Urinary bladder (tissue), 4 donors: ENCODE data around the gene DHX32. TPM values are rescaled to one million over a fixed set of nuclear protein-coding genes. Genes with fewer than 3 reads are reported as not detected.
A peak's percentile ranks its signal among the peaks of the same experiment; 100 is the strongest.

Experiments used
- DNase-seq: peaks from one replicate; pipeline ENCODE4 v3.0.0-alpha.2; 2015; ENCODE audit errors: extremely low spot score
- H3K27ac ChIP-seq: one replicate; pipeline ENCODE4 v1.5.1; 2013; ENCODE audit warnings: low read depth, mild to moderate bottlenecking, moderate library complexity
- H3K36me3 ChIP-seq: one replicate; pipeline ENCODE4 v1.6.1; 2013; ENCODE audit warnings: mild to moderate bottlenecking, moderate library complexity; ENCODE audit not compliant: insufficient read depth
- H3K4me1 ChIP-seq: one replicate; pipeline ENCODE4 v1.6.1; 2013; ENCODE audit warnings: mild to moderate bottlenecking, moderate library complexity; ENCODE audit not compliant: insufficient read depth
- H3K4me3 ChIP-seq: one replicate; pipeline ENCODE4 v1.5.1; 2013; ENCODE audit warnings: low read depth, low read length
- WGBS: extraction: QIAGEN DNeasy Blood & Tissue Kit; methylation state at CpG from one replicate; pipeline ENCODE4 v1.1.7; 2013; 5-methylcytosine and 5-hydroxymethylcytosine counted together
- polyA plus RNA-seq: library from polyadenylated mRNA; stranded (reverse); fragments of 200-250 nt; gene quantifications from one replicate; pipeline ENCODE4 v1.2.3, GENCODE V29; 2013
- total RNA-seq: library from RNA; depleted of rRNA; stranded (reverse); fragments of >200 nt; gene quantifications from one replicate; pipeline ENCODE4 v1.2.3, GENCODE V29; 2014
- donor health status: healthy with polysubstance abuse.
- donor health status: healthy.

The DHX32 gene
- total and polyA plus RNA-seq, 2 donors: 15.8 to 30.2 TPM

GRCh38 chr10:125848857-125849256, 32.2 kb downstream of the DHX32 start:
- Histone ChIP-seq H3K27ac (no peak overlapping the region), H3K36me3 (peaks cover 2% of the 10 kb centered on the region)

DNA sequence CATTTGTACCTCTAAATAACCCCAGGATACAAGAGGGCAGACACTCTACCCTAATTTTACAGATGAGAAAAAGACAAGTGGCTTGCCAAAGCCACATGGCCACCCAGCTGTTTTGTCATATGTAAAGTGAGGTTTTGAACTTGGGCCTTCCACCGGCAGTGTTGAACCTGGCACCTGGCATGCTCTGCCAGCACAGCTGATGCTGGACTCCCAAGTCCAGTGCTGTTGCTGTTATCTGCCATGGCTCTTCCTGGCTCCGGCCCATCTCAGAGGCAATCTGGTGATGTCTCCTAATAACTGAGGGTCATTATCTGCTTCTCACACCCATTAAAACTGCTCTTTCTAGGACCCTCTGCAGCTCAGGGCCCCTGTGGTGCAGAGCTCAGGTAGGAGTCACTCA, 32.7 kb downstream of the DHX32 start:
- peaks cover 2% of the 10 kb centered on the region for H3K36me3 ChIP-seq

More at GRCh38 chr10:125848857-125849256, 32.2 kb downstream of the DHX32 start:
- 90% methylated on average over 2 of the region's 2 CpGs for WGBS
- no peaks in the 10 kb centered on the region for H3K4me1 ChIP-seq
- DNase-seq: no peak
- no peak overlapping the region for H3K4me3 ChIP-seq

DNA sequence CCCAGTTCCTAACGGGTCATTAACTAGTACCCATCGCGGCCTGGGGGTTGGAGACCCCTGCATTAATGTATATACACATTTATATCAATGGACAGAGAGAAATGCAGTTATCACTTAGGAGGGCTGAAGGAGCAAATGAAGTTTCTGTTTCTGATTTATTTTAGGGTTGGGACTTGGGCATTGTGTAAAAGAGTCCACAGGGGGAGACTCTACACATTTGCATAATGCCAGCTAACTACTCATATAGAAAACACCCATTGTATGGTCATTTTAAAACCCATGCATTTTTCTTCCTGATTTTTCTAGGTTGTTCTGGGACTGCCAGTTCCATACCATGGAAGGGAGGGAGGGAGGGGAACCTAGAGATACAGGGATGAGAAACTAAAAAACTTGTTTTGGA, 34.2 kb downstream of the DHX32 start:
- WGBS: 93% methylated on average over 3 of the region's 3 CpGs
- no peak for DNase-seq
- Histone ChIP-seq H3K4me3 (no peak overlapping the region), H3K27ac (no peak overlapping the region), H3K4me1 (no peaks in the 10 kb centered on the region), H3K36me3 (peaks cover 2% of the 10 kb centered on the region)

More for the DNA sequence above, 32.7 kb downstream of the DHX32 start:
- H3K27ac ChIP-seq: no peak overlapping the region
- H3K4me1 ChIP-seq: no peaks in the 10 kb centered on the region
- no peak for DNase-seq
- WGBS: 97% methylated on average over 2 of the region's 2 CpGs
- no peak overlapping the region for H3K4me3 ChIP-seq

DNA sequence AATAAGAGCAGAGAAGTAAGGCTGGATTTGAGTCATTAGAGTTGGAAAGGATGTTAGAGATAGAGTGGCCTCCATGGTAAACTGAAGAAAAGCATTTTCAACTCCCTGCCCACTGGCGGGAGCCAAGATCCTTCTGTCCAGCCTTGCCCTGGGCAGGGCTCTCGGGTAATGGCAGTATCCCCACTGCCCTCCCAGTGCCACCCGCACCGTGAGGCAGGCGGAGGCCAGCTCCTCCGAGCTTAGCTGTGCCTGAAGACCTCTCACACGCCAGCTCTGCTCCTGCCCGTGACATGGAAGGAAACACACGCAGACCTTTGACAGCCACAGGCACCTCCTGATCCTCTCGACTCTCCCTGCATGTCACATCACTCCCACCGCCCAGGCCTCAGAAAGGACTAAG, 35.5 kb downstream of the DHX32 start:
- Histone ChIP-seq H3K27ac (no peak overlapping the region), H3K4me1 (no peaks in the 10 kb centered on the region), H3K4me3 (no peak overlapping the region), H3K36me3 (peaks cover 2% of the 10 kb centered on the region)
- DNase-seq: no peak
- WGBS: 94% methylated on average over 11 of the region's 11 CpGs

DNA sequence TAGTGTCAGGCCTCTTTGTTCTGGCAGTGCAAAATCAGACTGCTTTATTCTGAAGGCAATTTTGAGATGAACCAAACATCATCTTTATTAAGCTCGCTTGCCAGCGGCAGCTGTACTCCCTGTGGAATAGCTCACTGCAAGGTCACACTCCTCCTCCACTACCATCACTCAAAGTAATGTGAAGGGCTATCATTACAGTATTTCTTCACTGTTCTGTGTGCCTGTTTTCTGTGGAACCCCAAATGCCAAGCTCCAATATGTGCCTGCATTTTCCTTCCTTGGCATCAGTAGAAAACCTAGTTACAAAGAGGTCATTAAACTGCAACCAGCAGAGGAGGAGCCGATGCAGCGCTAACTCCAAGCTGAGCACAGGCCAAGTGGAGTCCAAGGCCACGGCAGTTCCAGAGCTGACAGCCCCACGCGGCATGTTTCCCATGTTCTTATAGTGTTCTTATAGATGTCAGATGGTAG, 36.3 kb downstream of the DHX32 start:
- 77% methylated on average over 7 of the region's 7 CpGs for WGBS
- H3K4me1 ChIP-seq: no peaks in the 10 kb centered on the region
- no peak overlapping the region for H3K27ac ChIP-seq
- no peak overlapping the region for H3K4me3 ChIP-seq
- no peak for DNase-seq
- H3K36me3 ChIP-seq: peaks cover 2% of the 10 kb centered on the region

DNA sequence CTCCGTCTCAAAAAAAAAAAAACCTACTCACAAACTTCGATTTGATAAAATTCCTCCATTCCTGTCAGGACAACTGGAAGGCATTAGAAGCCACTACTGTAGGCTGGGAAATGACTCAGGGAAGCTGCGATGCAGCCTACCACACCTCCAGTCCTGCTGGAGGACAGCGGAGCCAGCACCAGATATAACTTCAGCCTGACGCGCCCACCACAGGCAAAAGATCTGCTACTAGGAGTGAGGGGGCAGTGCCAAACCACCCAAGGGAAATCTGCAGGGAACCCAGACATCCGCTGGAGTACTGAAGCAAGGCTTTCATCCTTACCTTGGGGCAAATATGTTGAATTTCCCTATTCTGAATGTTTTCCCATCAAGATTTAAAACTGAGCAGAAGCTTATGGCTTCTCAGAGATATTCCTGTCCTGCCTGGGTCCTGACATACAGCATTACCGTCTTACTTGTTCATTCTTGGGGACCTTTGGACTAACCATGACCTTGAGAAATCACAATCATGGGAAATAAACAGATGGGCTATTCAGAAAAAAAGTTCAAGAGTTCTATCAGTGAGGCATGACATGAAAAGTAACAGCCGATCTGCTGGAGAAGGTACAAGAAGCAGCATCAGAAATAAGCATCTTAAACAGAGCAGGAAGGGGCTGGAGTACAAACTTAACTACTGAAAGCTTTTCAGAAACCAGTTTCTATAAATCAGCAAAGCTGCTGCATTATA, 37.3 kb downstream of the DHX32 start:
- H3K36me3 ChIP-seq: peaks cover 2% of the 10 kb centered on the region
- DNase-seq: no peak
- WGBS: 87% methylated on average over 9 of the region's 9 CpGs

DNA sequence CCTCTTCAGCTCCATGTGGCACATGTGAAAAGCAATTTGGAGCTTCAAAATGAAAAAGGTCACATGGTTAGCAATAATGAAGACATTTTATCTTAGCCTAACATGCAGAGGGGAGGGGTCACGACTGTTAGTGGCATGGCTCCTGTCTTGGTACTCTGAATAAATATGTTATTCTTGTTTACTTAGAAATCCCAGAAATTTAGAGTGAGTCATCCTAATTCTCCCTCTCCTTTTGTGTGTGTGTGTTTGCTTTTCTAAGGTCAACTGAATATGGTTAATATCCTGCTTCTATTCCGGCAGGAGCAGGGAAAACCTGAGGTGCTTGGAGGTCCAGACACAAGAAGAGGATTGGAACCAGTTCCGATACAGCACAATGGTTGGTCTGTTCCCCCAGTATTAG, 40.1 kb downstream of the DHX32 start:
- Histone ChIP-seq H3K27ac (no peak overlapping the region), H3K4me3 (no peak overlapping the region), H3K4me1 (no peaks in the 10 kb centered on the region), H3K36me3 (no peaks in the 10 kb centered on the region)
- WGBS: 93% methylated on average over 3 of the region's 3 CpGs
- DNase-seq: no peak

More for the DNA sequence above, 37.3 kb downstream of the DHX32 start:
- Histone ChIP-seq H3K4me3 (no peak overlapping the region), H3K27ac (no peak overlapping the region), H3K4me1 (no peaks in the 10 kb centered on the region)

- Histone ChIP-seq H3K27ac (no peak overlapping the region), H3K4me3 (no peak overlapping the region), H3K4me1 (no peaks in the 10 kb centered on the region), H3K36me3 (no peaks in the 10 kb centered on the region)
- WGBS: 92% methylated on average over 9 of the region's 9 CpGs
- DNase-seq: no peak
These were observed 40.7 kb downstream of the DHX32 start for GRCh38 chr10:125840406-125840805.

DNA sequence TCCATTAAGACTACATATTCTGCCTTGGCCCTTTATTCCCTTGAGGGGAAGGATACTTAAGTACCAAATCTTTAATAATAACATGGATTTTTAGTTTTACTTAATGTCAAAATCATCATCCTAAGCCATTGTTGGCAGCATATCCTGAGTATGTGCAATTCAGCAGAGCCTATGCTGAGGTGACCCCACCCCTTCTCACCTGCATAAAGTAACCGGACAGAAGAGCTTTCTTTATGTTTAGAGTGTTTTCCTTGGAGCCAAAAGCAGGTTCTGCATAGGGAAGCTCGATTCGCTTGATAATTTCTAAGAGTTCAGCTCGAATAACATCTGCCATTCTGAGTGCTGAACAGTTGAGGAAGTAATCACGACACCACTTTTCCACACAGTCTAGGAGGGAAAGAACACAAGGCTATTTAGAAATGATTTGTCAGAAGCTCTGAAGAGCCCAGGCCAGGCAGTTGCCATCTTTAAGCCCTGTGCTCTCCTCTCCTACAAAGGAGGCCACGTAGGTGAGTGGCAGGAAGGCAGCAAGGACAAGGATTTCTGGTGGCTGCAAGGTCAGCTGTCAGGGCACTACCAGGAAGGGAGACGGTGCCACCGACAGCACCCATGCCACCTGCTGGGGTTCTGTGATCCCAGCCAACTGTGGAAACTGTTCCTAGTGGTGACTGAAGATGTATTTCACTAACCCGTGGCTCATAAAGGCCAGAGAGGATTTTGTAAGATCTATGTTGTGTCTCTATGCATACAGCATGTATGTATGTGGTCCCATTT, 42.1 kb downstream of the DHX32 start:
- no peak overlapping the region for H3K4me3 ChIP-seq
- H3K4me1 ChIP-seq: no peaks in the 10 kb centered on the region
- 90% methylated on average over 9 of the region's 9 CpGs for WGBS
- DNase-seq: no peak
- no peak overlapping the region for H3K27ac ChIP-seq
- H3K36me3 ChIP-seq: no peaks in the 10 kb centered on the region

DNA sequence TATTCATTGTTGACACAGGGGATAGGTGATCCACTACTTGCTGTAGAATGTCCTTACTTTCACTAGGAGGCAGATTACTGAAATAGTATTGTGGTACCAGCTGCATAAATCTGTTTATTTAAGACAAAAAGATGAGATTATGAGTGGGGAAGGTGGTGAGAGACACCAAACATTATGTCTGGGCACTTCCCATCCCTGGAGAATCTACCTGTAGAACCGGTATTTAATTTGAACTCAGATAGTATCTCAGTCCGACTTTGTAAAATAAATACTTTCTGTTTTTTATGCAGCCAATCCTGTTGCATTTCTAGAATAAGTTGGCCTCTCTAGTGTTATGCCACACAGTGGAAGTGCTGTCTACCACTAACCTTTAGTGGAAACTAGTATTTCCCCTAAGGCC, 44.3 kb downstream of the DHX32 start:
- 78% methylated on average over 2 of the region's 2 CpGs for WGBS
- H3K4me3 ChIP-seq: no peak overlapping the region
- peaks cover 4% of the 10 kb centered on the region for H3K36me3 ChIP-seq
- no peak overlapping the region for H3K27ac ChIP-seq
- no peaks in the 10 kb centered on the region for H3K4me1 ChIP-seq
- no peak for DNase-seq

GRCh38 chr10:125828311-125828710, 52.8 kb downstream of the DHX32 start:
- WGBS: 87% methylated on average over 5 of the region's 5 CpGs
- DNase-seq: no peak
- H3K27ac ChIP-seq: no peak overlapping the region
- peaks cover 10% of the 10 kb centered on the region for H3K36me3 ChIP-seq
- H3K4me1 ChIP-seq: peaks cover 2% of the 10 kb centered on the region
- no peak overlapping the region for H3K4me3 ChIP-seq

DNA sequence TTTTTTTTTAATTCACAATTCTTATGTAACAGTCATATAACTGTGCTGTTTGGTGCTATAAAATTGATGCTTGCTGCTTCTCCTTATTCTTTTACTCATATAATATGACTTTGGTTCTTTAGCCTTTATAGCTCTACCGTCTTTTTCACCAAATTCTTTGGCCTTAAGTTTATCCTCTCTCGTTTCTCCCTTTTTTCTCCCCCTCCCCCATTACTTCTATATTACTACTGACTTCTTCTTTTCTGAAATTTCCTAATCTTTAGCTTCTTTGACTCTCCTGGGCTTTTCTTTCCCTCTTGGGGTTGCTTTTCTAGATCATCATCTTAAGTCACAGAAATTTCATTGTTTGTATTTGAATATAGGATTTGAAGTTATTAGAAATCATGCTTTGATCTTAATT, 54.0 kb downstream of the DHX32 start:
- no peak overlapping the region for H3K27ac ChIP-seq
- peaks cover 2% of the 10 kb centered on the region for H3K4me1 ChIP-seq
- no peak for DNase-seq
- WGBS: 83% methylated on average over 2 of the region's 2 CpGs
- H3K4me3 ChIP-seq: no peak overlapping the region
- H3K36me3 ChIP-seq: peaks cover 8% of the 10 kb centered on the region

GRCh38 chr10:125824736-125825135, 56.4 kb downstream of the DHX32 start:
- DNase-seq: no peak
- H3K27ac ChIP-seq: no peak overlapping the region
- H3K4me3 ChIP-seq: no peak overlapping the region
- peaks cover 3% of the 10 kb centered on the region for H3K36me3 ChIP-seq
- H3K4me1 ChIP-seq: peaks cover 2% of the 10 kb centered on the region
- WGBS: 81% methylated on average over 1 of the region's 1 CpG

- Histone ChIP-seq H3K4me3 (peak overlapping the region; percentile 84), H3K27ac (no peak overlapping the region), H3K4me1 (peaks cover 2% of the 10 kb centered on the region), H3K36me3 (peaks cover 2% of the 10 kb centered on the region)
- no peak for DNase-seq
- WGBS: under 1% methylated on average over 20 of the region's 20 CpGs
These were observed 57.3 kb downstream of the DHX32 start for GRCh38 chr10:125823663-125824251.
